ENCODE results near the gene XPOT. TPM values are rescaled to one million over a fixed set of nuclear protein-coding genes. Genes with fewer than 3 reads are reported as not detected.

Gene XPOT
- total and polyA plus RNA-seq, 2 donors (not counting 1 experiment from before 2014, with no cell fraction given) = 11.7 to 48.8 TPM

DNA sequence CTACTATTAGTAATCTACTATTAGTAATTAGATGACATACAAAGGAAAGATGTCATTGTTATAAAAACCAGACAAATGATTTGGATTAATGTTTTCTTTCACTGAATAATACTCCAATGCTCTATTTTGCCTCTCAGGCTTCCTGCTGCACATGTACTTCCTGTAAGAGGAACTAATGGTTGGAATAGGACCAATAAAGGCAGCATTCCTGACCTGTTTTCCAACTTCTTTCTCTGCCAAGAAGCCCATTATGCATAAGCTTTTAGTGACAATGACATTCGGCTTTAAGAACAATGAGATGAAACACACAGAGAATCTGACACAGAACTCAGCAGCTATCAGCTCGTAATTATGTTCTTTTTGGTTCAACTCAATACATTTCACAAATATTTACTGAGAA lies 8.5 kb upstream of the XPOT start:
- H2AFZ ChIP-seq (ENCODE audit: insufficient read depth, low read depth, low read length, poor library complexity, severe bottlenecking) = no peak overlapping the region
- Mint-ChIP-seq H3K27ac (no peak overlapping the region), H3K9me3 (ENCODE audit: insufficient read depth) (no peaks in the 10 kb centered on the region), H3K27me3 (peaks cover 32% of the 10 kb centered on the region), H3K4me1 (peaks cover 1% of the 10 kb centered on the region), H3K4me3 (no peak overlapping the region)
- ATAC-seq (ENCODE audit: low read depth) = no peak
- H3K4me2 ChIP-seq (replicated peaks; ENCODE audit: low read depth, low read length, poor library complexity, severe bottlenecking) = no peak overlapping the region
- ChIA-PET CTCF (no interaction called here), POLR2A (no interaction called here)
- H3K4me1 ChIP-seq (ENCODE audit: control insufficient read depth in 2 of 2, insufficient read depth in 2 of 2, low read length in 2 of 2) = peaks cover under 1 to 1% of the 10 kb centered on the region in 2 donors
- H3K36me3 ChIP-seq (replicated peaks in 1 of 2; ENCODE audit: control extremely low read depth in 1 of 2, control insufficient read depth in 1 of 2, extremely low read depth in 1 of 2, insufficient read depth in 2 of 2, low read length in 1 of 2) = no peaks in the 10 kb centered on the region
- intact Hi-C loops (cut with micrococcal nuclease) = no loop called here
- H3K79me2 ChIP-seq (ENCODE audit: control insufficient read depth, insufficient read depth, low read length) = no peaks in the 10 kb centered on the region
- no peak overlapping the region for H3K4me3 ChIP-seq (ENCODE audit: control extremely low read depth in 1 of 5, extremely low read depth in 1 of 5, insufficient read depth in 1 of 5, low read depth in 2 of 5, low read length in 4 of 5)
- 100% methylated on average over 1 of the region's 2 CpGs for WGBS (ENCODE audit: insufficient coverage)
- H3K27ac ChIP-seq (ENCODE audit: low read length in 2 of 2) = no peak overlapping the region
- H3K9ac ChIP-seq (ENCODE audit: low read length) = no peak overlapping the region
- H4K20me1 ChIP-seq (ENCODE audit: control insufficient read depth, insufficient read depth, low read length, poor library complexity, severe bottlenecking) = no peaks in the 10 kb centered on the region
- H3K9me3 ChIP-seq (ENCODE audit: control extremely low read depth in 1 of 3, control insufficient read depth in 2 of 3, insufficient read depth in 1 of 3, low read length in 2 of 3) = no peaks in the 10 kb centered on the region
- H3K27me3 ChIP-seq (replicated peaks in 1 of 4; ENCODE audit: control extremely low read depth in 1 of 4, control insufficient read depth in 3 of 4, insufficient read depth in 4 of 4, low read length in 3 of 4) = peaks cover 0 to 16% (median 9%) of the 10 kb centered on the region in 4 experiments
- TF ChIP-seq CTCF (IDR thresholded peaks at IDR 0.05) (no peak), EZH2 (IDR thresholded peaks at IDR 0.05; ENCODE audit: borderline replicate concordance, insufficient read depth, low read depth, low read length, poor library complexity, severe bottlenecking) (no peak)
- DNase-seq = no peak

- 79% methylated on average over 4 of the region's 4 CpGs for WGBS (ENCODE audit: insufficient coverage)
- no peaks in the 10 kb centered on the region for H3K27me3 ChIP-seq (replicated peaks in 1 of 4; ENCODE audit: control extremely low read depth in 1 of 4, control insufficient read depth in 3 of 4, insufficient read depth in 4 of 4, low read length in 3 of 4)
- peaks cover 13% of the 10 kb centered on the region for H3K27me3 Mint-ChIP-seq
- H3K9me3 ChIP-seq (ENCODE audit: control extremely low read depth in 1 of 3, control insufficient read depth in 2 of 3, insufficient read depth in 1 of 3, low read length in 2 of 3) = no peaks in the 10 kb centered on the region
- ChIA-PET POLR2A (no interaction called here), CTCF (interaction anchor here (1.1 kb wide), 1 partner anchor 9 kb away, joined by 3 read pairs; the partner anchor contains the start of gene C12orf56)
- DNase-seq = no peak
- no peak overlapping the region for H3K9ac ChIP-seq (ENCODE audit: low read length)
- intact Hi-C loops (cut with micrococcal nuclease) = loop anchor here (5.0 to 10.0 kb wide), 4 partner anchors 212 to 1905 kb away; partner anchors contain the start of genes HELB, RASSF3 and SRGAP1
- H3K9me3 Mint-ChIP-seq (ENCODE audit: insufficient read depth) = no peaks in the 10 kb centered on the region
- H3K4me1 Mint-ChIP-seq = peaks cover 6% of the 10 kb centered on the region
- no peaks in the 10 kb centered on the region for H4K20me1 ChIP-seq (ENCODE audit: control insufficient read depth, insufficient read depth, low read length, poor library complexity, severe bottlenecking)
- H3K27ac ChIP-seq (ENCODE audit: low read length in 2 of 2) = no peak overlapping the region
- peaks cover 7% of the 10 kb centered on the region for H3K79me2 ChIP-seq (ENCODE audit: control insufficient read depth, insufficient read depth, low read length)
- ATAC-seq (ENCODE audit: low read depth) = no peak
- peaks cover under 1 to 7% of the 10 kb centered on the region in 2 donors for H3K4me1 ChIP-seq (ENCODE audit: control insufficient read depth in 2 of 2, insufficient read depth in 2 of 2, low read length in 2 of 2)
- no peak for TF ChIP-seq CTCF (IDR thresholded peaks at IDR 0.05)
- no peak for TF ChIP-seq EZH2 (IDR thresholded peaks at IDR 0.05; ENCODE audit: borderline replicate concordance, insufficient read depth, low read depth, low read length, poor library complexity, severe bottlenecking)
- H3K4me3 ChIP-seq (ENCODE audit: control extremely low read depth in 1 of 5, extremely low read depth in 1 of 5, insufficient read depth in 1 of 5, low read depth in 2 of 5, low read length in 4 of 5) = no peak overlapping the region
- no peak overlapping the region for H3K4me2 ChIP-seq (replicated peaks; ENCODE audit: low read depth, low read length, poor library complexity, severe bottlenecking)
- H3K27ac Mint-ChIP-seq = no peak overlapping the region
- no peak overlapping the region for H2AFZ ChIP-seq (ENCODE audit: insufficient read depth, low read depth, low read length, poor library complexity, severe bottlenecking)
- H3K4me3 Mint-ChIP-seq = no peak overlapping the region
- no peaks in the 10 kb centered on the region for H3K36me3 ChIP-seq (replicated peaks in 1 of 2; ENCODE audit: control extremely low read depth in 1 of 2, control insufficient read depth in 1 of 2, extremely low read depth in 1 of 2, insufficient read depth in 2 of 2, low read length in 1 of 2)
Measured at GRCh38 chr12:64400041-64400440, 4.2 kb upstream of the XPOT start.

Measured in B cell (primary cell).